Motor neuron (in vitro differentiated cells): ENCODE results near the gene MET. TPM values are rescaled to one million over a fixed set of nuclear protein-coding genes. Genes with fewer than 3 reads are reported as not detected.
A peak's percentile ranks its signal among the peaks of the same experiment; 100 is the strongest.
"Not testable (repeated sequence)": the region's sequence is repeated elsewhere in the genome, so short reads cannot be mapped to it uniquely, and the experiment has no call there.

Experiments used
- ATAC-seq, 8 experiments: fragments of 200-7000 bp; cut with Tn5 transposase; replicated peaks in 6 of 8; 2 replicates each; pipeline ENCODE4 v1.8.0; 2021; ENCODE audit warnings: mild to moderate bottlenecking in 8 of 8, moderate library complexity in 8 of 8
- H3K27ac ChIP-seq, 2 donors: fragments of 250-450 bp; sonication (Bioruptor Pico); 2 replicates each; pipeline ENCODE4 v1.9.0; 2021; ENCODE audit warnings: antibody characterized with exemption in 2 of 2, mild to moderate bottlenecking in 2 of 2, moderate library complexity in 1 of 2
- H3K4me1 ChIP-seq, 2 donors: fragments of 250-450 bp; sonication (Bioruptor Pico); replicated peaks in 1 of 2; 2 replicates each; pipeline ENCODE4 v1.6.1; 2021; ENCODE audit warnings: antibody characterized with exemption in 2 of 2, mild to moderate bottlenecking in 2 of 2, moderate library complexity in 1 of 2
- H3K4me3 ChIP-seq, 5 donors: fragments of 250-450 bp; sonication (Bioruptor Pico); 2 replicates each; pipeline ENCODE4 v1.9.0; 2021; ENCODE audit warnings: antibody characterized with exemption in 5 of 5, mild to moderate bottlenecking in 5 of 5, moderate library complexity in 4 of 5
- WGBS, 10 experiments: fragments of 450-650 bp; shearing (Covaris generic); methylation state at CpG; one replicate each; pipeline ENCODE4 v1.0.0; 2022; 5-methylcytosine and 5-hydroxymethylcytosine counted together
- in situ Hi-C, 9 experiments: fragments of 400-800 bp; cut with MboI; loops; one replicate each; pipeline ENCODE4 v1.15.0; 2021; ENCODE audit warnings: low sequenced_read_pairs in 9 of 9, low pct_unique_long_range_greater_than_20kb in 2 of 9; ENCODE audit not compliant: unreplicated experiment in 9 of 9
- total RNA-seq, 8 experiments: library from RNA; unstranded; fragments of 300-600 nt; gene quantifications; 2 replicates each; pipeline versions ENCODE4 v1.2.3 to v1.2.4, GENCODE V29; 2022

The MET gene
- total RNA-seq, 8 experiments from 2014 or later: 1.5 to 52.7 (median 6.9) TPM

DNA sequence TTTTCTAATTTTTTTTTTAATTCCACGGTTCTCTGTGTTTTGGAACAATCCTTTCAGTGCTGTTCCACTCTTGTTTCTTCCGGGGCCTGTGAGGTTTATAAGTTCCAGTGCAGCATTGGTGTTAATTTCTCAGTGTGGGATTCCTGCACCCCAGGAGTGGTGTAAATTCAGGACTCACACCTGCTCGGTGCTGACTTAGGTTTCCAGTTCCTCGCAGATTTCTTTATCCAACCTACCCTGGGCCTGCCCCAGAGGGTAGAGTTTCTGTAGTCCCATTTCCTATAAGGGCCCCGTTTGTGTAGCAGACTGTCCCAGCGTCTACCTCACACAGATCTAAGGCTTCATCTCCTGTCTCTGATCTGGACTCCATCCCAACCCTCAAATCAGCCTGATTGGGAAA is 27.4 kb upstream of the MET start:
- no peak overlapping the region for H3K27ac ChIP-seq
- H3K4me3 ChIP-seq: no peak overlapping the region
- in situ Hi-C loops: no loop called here
- 46 to 95% (median 83%) methylated on average over 2 to 6 of the region's 6 CpGs for WGBS, 10 experiments
- peaks cover 0 to 5% of the 10 kb centered on the region in 2 donors for H3K4me1 ChIP-seq
- no peak for ATAC-seq

GRCh38 chr7:116647290-116647689 is 24.7 kb upstream of the MET start:
- no peak overlapping the region for H3K4me3 ChIP-seq
- in situ Hi-C loops: no loop called here
- H3K4me1 ChIP-seq: peaks cover 0 to 5% of the 10 kb centered on the region in 2 donors
- no peak for ATAC-seq
- H3K27ac ChIP-seq: no peak overlapping the region
- WGBS, 10 experiments: 7 to 100% (median 69%) methylated on average over 1 to 2 of the region's 2 CpGs

DNA sequence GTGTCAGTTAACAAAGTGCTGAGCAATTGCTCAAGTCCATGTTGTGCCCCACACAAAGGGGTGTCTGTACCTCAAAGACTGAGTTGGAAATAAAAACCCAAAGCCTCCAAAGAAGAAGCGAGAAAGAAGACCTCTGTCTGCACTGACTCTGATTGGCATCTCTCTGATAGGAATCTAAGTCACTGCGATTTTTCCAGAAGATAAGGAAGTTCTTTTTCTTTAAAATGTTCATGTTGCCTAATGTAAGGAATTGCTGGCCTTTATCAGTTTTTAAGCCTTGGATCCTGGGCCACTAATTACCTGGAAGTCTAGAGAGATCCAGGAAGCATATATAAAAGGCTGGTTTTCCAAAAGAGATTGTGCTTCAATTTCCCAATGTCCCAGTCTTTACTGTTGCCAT is 24.1 kb upstream of the MET start:
- Histone ChIP-seq H3K27ac (no peak overlapping the region), H3K4me1 (peaks cover 0 to 5% of the 10 kb centered on the region in 2 donors), H3K4me3 (no peak overlapping the region)
- ATAC-seq: no peak
- in situ Hi-C loops: no loop called here
- WGBS, 10 experiments: 73 to 100% (median 100%) methylated on average over 1 to 2 of the region's 2 CpGs; no CpG with 5 or more reads in 1 of the 10 experiments

DNA sequence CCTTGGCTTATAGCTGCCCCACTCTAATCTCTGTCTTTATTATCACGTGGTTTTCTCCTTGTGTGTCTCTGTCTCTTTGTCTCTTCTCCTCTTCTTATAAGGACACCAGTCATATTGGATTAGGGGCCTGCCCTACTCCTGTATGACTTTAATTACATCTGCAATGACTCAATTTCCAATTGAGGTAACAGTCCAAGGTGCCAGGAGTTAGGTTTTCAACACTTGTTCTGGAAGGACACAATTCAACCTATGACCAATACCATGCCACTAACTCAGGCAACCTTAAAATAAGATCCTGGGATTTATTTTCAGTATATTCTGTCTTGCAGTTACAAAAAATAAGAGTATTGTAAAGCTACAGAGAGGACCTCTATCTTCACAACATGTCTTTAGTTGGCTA is 21.6 kb upstream of the MET start:
- H3K4me3 ChIP-seq: no peak overlapping the region
- no peak for ATAC-seq
- in situ Hi-C loops: no loop called here
- no peak overlapping the region for H3K27ac ChIP-seq
- 0 to 100% (median 49%) methylated on average over 1 of the region's 1 CpG; no CpG with 5 or more reads in 4 of the 10 experiments for WGBS, 10 experiments
- peaks cover 0 to 5% of the 10 kb centered on the region in 2 donors for H3K4me1 ChIP-seq

DNA sequence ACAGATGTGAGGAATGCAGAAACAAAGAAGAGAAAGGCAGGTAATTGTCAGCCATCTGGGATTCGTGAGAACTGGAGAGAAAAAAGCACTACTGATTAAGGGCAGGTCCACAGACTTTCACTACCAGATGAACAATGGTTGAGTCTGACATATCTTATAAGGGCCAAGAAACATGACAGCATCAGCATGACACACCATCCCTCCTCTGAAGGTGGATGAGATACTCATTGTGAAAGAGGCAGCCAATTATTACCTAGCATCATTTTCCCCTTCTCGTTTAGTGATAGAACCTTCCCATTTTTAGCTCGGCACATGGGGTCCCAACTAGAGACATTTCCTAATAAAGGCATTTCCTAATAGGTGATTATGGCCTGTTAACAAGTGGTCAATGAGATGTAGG is 19.2 kb upstream of the MET start:
- Histone ChIP-seq H3K4me1 (no peaks in the 10 kb centered on the region), H3K27ac (no peak overlapping the region), H3K4me3 (no peak overlapping the region)
- WGBS, 10 experiments: 33 to 100% (median 88%) methylated on average over 1 to 3 of the region's 3 CpGs; no CpG with 5 or more reads in 1 of the 10 experiments
- ATAC-seq: no peak
- in situ Hi-C loops: no loop called here

GRCh38 chr7:116653204-116653603 is 18.8 kb upstream of the MET start:
- WGBS, 10 experiments: 0 to 100% (median 77%) methylated on average over 1 to 3 of the region's 3 CpGs; no CpG with 5 or more reads in 3 of the 10 experiments
- Histone ChIP-seq H3K4me3 (no peak overlapping the region), H3K4me1 (no peaks in the 10 kb centered on the region), H3K27ac (no peak overlapping the region)
- in situ Hi-C loops: no loop called here
- ATAC-seq: peak in 1 of 8 experiments; percentile 28

DNA sequence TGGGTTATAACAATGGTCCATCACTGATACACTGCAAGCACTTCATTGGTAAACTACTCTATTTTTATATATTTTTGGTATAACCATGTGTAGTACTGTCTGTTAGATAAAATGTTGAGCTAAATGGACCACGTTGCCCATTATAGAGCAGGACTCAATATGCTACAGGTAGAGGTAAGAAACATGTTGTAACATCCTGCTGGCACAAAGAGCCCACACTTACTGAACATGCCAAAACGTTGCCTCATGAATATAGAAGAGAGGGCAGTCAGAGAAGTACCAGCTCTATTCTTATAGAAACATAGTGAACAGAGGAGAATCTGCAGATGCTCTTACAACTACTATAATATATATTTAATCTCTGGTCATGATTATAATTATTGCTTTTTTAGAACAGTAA is 18.4 kb upstream of the MET start:
- Histone ChIP-seq H3K4me1 (no peaks in the 10 kb centered on the region), H3K4me3 (no peak overlapping the region), H3K27ac (no peak overlapping the region)
- WGBS, 10 experiments: 13 to 69% (median 51%) methylated on average over 1 to 2 of the region's 2 CpGs
- ATAC-seq: no peak
- in situ Hi-C loops: no loop called here

GRCh38 chr7:116659248-116659647 is 12.7 kb upstream of the MET start:
- H3K4me1 ChIP-seq, in situ Hi-C loops, H3K4me3 ChIP-seq, H3K27ac ChIP-seq, ATAC-seq: not testable (repeated sequence)

DNA sequence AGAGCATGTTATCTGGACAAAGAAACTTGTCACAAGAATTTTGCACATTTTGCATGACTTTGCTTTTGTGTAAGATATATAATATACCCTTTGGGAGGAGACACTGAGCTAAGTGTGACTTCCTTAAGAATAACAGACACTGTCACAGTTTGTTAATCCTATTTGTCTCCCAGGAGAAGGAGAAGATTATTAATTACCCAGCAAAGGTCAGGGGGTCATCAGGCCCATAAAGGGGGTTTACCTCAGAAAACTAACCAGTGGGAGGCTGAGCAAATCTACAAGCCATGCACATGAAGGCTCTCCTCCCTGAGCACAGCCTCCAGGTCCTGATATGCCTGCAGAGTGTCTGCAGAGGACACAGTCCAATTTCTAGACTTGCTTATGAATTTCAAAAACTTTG is 10.1 kb upstream of the MET start:
- in situ Hi-C loops: no loop called here
- no peak overlapping the region for H3K27ac ChIP-seq
- H3K4me3 ChIP-seq: no peak overlapping the region
- peaks cover 4 to 5% of the 10 kb centered on the region in 2 donors for H3K4me1 ChIP-seq
- ATAC-seq: no peak

DNA sequence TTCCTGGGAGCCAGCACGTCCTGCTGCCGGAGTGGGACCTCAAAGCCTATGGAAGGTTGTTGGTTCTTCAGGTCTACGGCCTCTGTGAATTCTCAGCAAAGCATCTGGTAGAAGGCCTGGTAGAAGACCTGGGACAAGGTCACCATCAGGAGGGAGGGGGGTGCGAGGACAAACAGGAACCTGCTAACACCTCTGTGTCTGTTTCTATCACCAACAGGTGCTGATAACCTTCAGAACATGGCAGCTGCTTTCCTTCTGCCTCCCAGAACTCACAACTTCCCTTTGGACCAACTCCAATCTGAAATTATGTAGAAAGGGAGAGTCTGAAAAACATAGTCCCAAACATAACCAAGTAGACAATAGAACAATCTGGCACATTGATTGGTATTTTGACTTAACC is 8.3 kb upstream of the MET start:
- H3K4me3 ChIP-seq: no peak overlapping the region
- in situ Hi-C loops: no loop called here
- peaks cover 4 to 5% of the 10 kb centered on the region in 2 donors for H3K4me1 ChIP-seq
- no peak overlapping the region for H3K27ac ChIP-seq
- WGBS, 10 experiments: 83 to 100% (median 92%) methylated on average over 3 to 4 of the region's 4 CpGs; no CpG with 5 or more reads in 4 of the 10 experiments
- no peak for ATAC-seq

DNA sequence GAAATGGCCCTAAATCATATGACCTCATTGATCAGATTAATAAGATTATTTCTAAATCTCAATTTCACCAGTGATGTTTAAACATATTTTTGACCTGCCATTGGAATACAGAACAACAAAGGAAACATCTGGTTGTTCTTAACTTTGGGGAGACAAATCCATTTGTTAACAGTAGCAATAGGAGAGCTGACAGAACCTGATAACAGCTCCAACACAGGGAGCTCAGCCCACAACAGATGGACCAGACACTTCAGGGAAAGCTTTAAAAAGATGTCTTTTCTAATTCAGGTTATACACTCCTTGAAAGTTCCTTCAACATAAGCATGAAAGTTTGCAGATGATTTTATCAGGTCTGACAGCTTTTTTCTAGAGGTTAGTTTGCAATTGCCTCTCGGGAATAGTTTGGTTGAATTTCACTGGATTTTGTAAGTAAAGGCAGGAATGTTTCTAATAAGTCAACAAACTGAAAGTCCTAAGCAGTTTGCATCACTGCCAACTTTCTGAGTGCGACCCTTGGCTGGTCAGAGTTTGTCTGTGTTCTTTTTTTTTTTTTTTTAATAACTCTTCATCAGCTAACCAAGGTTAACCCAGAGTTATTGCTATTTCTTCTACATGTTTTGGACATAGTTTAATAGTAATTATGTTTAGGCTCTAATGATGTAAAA is 6.5 kb upstream of the MET start:
- in situ Hi-C loops: no loop called here
- no peak for ATAC-seq
- peaks cover 4 to 5% of the 10 kb centered on the region in 2 donors for H3K4me1 ChIP-seq
- no peak overlapping the region for H3K4me3 ChIP-seq
- WGBS, 10 experiments: 20 to 93% (median 57%) methylated on average over 1 to 2 of the region's 2 CpGs; no CpG with 5 or more reads in 2 of the 10 experiments
- no peak overlapping the region for H3K27ac ChIP-seq

GRCh38 chr7:116669769-116670168 is 2.2 kb upstream of the MET start:
- H3K4me1 ChIP-seq: peaks cover 0 to 7% of the 10 kb centered on the region in 2 donors
- no peak overlapping the region for H3K4me3 ChIP-seq
- no peak overlapping the region for H3K27ac ChIP-seq
- 40 to 80% (median 59%) methylated on average over 1 of the region's 1 CpG; no CpG with 5 or more reads in 6 of the 10 experiments for WGBS, 10 experiments
- ATAC-seq: no peak
- in situ Hi-C loops: no loop called here

GRCh38 chr7:116670409-116671015 is 1.5 kb upstream of the MET start:
- Histone ChIP-seq H3K4me1 (peaks cover 0 to 7% of the 10 kb centered on the region in 2 donors), H3K27ac (no peak overlapping the region), H3K4me3 (no peak overlapping the region)
- ATAC-seq: no peak
- WGBS, 10 experiments: 85 to 100% (median 93%) methylated on average over 1 to 3 of the region's 3 CpGs; no CpG with 5 or more reads in 4 of the 10 experiments
- in situ Hi-C loops: no loop called here

DNA sequence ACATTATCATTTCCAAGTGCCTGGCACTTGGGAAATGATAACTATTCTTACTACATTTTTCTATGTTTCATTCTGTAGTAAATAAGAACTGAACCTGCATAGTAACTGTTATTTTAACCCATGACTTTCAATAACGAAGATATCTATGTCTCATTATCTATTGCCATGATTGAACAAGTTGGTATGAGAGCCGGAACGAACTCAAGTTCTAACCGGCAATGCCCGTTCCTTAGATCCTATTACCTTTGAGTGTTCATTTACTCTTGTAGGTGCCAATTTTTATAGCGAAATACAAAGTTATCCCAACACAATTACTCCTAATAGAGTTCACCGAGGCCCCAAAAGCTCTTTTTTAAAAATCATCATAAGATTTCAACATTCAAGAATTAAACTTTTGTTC is 885 bp upstream of the MET start:
- H3K27ac ChIP-seq: no peak overlapping the region
- peaks cover 0 to 7% of the 10 kb centered on the region in 2 donors for H3K4me1 ChIP-seq
- in situ Hi-C loops: no loop called here
- H3K4me3 ChIP-seq: no peak overlapping the region
- 81 to 98% (median 90%) methylated on average over 2 to 7 of the region's 7 CpGs; no CpG with 5 or more reads in 1 of the 10 experiments for WGBS, 10 experiments
- no peak for ATAC-seq
